GM18505 (cell line): ENCODE results near the gene CARD11.
"Not testable (repeated sequence)": the region's sequence is repeated elsewhere in the genome, so short reads cannot be mapped to it uniquely, and the experiment has no call there.

Experiments used
- ATAC-seq: cut with Tn5 transposase; IDR thresholded peaks from one replicate; pipeline ENCODE4 v1.9.1; 2021; ENCODE audit not compliant: unreplicated experiment
- POLR2A ChIP-seq: IDR thresholded peaks from 4 replicates; pipeline ENCODE4 v1.6.1; 2011; ENCODE audit warnings: borderline replicate concordance; ENCODE audit not compliant: insufficient read depth, insufficient read length; ENCODE audit errors: extremely low read depth

Gene CARD11

GRCh38 chr7:3021825-3022224 is 21.8 kb downstream of the CARD11 start:
- no peak for ATAC-seq
- TF ChIP-seq POLR2A = no peak

DNA sequence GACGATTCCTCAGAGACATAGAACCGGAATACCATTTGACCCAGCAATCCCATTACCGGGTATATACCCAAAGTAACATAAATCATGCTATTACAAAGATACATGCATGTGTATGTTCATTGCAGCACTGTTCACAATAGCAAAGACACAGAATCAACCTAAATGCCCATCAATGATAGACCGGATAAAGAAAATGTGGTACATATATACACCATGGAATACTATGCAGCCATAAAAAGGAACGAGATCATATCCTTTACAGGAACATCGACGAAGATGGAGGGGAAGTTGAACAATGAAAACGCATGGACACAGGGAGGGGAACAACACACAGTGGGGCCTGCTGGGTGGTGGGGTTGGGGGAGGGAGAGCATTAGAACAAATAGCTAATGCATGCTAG is 22.4 kb downstream of the CARD11 start:
- ATAC-seq = not testable (repeated sequence)

- no peak for TF ChIP-seq POLR2A
These were observed 23.3 kb downstream of the CARD11 start for GRCh38 chr7:3020416-3020815.

DNA sequence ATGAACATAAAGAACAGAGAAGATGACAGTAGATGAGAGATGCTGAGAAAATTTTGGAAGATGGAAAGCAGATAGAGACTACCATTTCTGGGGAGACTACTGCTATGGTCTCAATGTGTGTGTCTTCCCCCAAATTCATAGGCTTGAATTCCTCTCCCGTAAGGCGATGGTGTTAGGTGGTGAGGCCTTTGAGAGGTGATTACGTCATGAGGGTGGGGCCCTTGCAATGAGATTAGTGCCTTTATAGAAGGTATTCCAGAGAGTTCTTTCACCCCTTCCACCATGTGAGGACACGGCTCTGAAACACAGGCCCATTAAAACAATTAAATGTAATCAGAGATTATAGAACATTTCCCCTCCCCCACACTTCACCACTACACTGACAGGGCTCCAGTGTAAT is 23.9 kb downstream of the CARD11 start:
- ATAC-seq = no peak
- no peak for TF ChIP-seq POLR2A

More at GRCh38 chr7:3020416-3020815, 23.3 kb downstream of the CARD11 start:
- no peak for ATAC-seq

DNA sequence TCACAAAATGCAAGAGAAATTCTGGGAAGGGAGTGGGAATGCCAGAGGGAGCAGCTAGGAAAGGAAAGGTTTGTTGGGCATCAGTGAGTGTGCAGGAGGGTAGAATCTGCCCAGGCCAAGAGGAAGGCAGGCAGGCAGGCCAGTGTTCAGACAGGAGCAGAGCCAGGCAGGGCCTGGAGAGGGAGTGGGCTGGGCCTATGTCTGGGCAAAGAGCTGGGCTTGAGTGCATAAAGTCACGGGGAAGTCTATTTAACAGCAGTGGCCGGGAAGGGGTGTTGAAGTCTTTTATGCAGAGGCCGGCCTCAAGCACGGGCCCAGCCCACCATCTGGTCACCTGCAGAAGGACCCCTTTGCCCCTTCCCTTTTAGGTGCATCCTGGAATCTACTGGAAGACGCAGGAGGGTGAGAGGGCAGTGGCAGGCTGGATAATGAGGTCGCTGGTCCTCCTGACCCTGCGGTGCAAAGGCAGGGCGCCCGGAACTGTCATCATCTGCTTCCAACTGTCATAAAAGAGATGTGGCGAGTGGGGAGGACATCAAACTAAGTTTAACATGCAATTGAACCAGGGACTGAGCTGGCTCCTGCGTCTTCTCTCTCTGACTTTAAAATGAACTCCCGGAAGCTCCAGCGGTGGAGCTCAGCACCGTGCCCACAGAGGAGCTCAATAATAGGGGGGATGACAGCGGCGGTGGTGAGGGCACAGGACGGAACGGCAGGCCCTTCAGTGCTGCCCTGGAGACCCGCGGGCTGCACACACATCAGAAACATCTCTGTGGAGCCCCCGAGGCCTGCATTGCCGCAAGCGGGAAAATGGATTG is 29.5 kb downstream of the CARD11 start:
- no peak for ATAC-seq
- TF ChIP-seq POLR2A = no peak

GRCh38 chr7:3011211-3011852 is 32.3 kb downstream of the CARD11 start:
- TF ChIP-seq POLR2A = no peak

DNA sequence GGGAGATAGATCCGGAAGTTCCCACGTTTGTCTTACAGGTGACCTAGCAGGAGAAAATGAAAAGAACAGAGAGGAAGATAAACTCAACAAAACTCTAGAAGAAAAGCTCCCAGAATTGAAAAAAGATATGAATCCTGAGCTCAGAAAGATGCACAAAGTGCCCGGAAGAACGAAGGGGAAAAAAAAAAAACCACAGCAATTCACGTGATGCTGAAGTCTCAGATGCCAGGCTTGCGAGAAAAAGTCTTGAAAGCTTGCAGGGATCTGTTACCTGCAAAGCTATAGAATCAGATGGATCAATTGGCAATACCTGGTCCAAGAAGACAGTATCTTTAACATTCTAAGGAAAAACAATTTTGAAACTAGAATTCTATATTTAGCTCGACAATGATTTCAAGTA is 33.5 kb downstream of the CARD11 start:
- ATAC-seq = no peak
- no peak for TF ChIP-seq POLR2A

More at GRCh38 chr7:3011211-3011852, 32.3 kb downstream of the CARD11 start:
- no peak for ATAC-seq

DNA sequence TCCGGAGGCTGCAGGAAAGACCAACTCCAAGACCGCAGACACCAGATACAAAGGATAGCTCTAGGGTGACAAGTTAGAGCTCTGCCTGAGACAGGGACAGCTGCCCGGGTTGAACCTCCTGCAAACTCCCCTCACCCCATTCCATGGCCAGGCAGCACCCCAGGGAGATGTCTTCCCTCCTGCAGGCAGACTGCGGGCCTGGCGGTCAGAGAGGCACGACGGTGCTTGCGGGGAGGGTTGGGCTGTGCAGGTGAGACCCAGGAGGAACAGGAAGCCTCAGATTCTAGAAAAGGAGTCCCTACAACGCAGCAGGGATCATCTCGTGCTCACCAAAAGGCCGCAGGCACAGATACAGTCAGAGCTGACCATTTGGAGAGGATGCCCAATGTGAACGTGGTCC is 34.6 kb downstream of the CARD11 start:
- no peak for TF ChIP-seq POLR2A
- no peak for ATAC-seq

DNA sequence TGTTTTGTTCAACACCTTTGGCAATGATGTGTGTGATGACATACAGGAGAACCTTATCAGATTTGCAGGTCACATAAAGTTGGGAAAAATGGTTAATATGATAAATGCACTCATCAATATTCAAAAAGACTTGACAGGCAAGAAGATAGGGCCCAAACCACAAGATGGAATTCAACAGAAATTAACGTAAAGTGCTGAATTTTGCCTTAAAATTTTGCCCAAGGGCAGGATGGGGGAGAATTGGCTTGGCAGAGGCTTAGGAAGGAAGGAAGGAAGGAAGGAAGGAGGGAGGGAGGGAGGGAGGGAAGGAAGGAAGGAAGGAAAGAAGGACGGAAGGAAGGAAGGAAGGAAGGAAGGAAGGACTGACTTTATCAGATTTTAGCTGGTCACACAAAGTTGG is 35.3 kb downstream of the CARD11 start:
- no peak for ATAC-seq
- TF ChIP-seq POLR2A = no peak

DNA sequence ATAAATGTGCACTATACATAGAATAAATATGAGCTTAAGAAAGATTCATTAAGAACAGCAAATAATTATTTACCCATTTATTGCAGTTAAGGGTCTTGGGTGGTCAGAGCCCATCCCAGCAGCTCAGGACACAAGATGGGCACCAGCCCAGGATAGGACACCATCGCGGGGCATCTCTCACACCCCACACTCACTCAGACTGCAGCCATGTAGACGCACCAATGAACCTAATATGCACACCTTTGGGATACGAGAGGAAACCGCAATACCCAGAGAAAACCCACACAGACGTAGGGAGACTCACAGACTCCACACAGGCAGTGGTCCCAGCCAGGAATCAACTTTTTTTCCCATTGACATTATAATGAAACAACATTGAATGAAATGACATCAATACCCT is 36.0 kb downstream of the CARD11 start:
- no peak for TF ChIP-seq POLR2A
- ATAC-seq = no peak

DNA sequence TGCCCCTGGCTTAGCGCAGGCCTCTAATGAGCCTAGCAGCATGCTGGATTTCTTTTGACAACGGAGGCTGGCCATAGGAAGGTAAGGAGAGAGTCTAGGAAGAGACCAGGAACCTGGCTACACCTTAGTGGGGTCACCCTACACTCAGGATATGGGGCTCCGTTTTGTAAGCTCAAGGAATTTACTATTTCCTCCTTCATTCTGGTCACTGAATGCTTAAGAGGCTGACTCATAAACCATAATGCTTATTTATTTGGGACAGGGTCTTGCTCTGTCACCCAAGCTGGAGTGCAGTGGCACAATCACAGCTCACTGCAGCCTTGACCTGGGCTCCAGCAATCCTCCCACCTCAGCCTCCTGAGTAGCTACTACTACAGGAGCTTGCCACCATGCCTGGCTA is 38.4 kb downstream of the CARD11 start:
- no peak for TF ChIP-seq POLR2A
- no peak for ATAC-seq

GRCh38 chr7:3003936-3004335 is 39.7 kb downstream of the CARD11 start:
- no peak for TF ChIP-seq POLR2A
- ATAC-seq = no peak

DNA sequence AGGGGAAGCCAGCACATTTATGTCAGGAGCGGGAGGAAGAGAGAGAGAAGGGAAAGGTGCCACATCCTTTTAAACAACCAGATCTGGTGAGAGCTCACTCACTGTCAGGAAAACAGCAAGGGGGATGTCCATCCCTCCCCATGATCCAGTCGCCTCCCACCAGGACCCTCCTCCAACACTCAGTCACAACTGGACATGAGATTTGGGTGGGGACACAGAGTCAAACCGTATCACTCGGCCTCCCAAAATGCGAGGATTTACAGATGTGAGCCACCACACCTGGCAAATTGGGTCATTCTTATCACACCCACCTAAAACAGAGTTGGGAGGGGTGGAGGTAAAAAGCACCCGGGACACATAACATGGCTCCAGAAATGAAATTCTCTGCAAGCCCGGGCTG is 41.0 kb downstream of the CARD11 start:
- no peak for TF ChIP-seq POLR2A
- no peak for ATAC-seq

- TF ChIP-seq POLR2A = no peak
- ATAC-seq = no peak
These were observed 43.1 kb downstream of the CARD11 start for GRCh38 chr7:3000566-3000965.
